HepG2 (cell line): ENCODE measurements around the gene TPGS1. TPM values are rescaled to one million over a fixed set of nuclear protein-coding genes. Genes with fewer than 3 reads are reported as not detected.

Experiments used
- CHCHD3 ChIP-seq: sonication (generic); formaldehyde crosslinking; IDR thresholded peaks from 2 replicates; pipeline ENCODE4 v1.8.0; 2022; ENCODE audit warnings: mild to moderate bottlenecking, missing genetic modification reagents, moderate library complexity
- HOXA7 ChIP-seq: sonication (generic); formaldehyde crosslinking; IDR thresholded peaks from 2 replicates; pipeline ENCODE4 v1.8.1; 2022; ENCODE audit warnings: mild to moderate bottlenecking, missing genetic modification reagents, moderate library complexity
- SOX13 ChIP-seq, 3 experiments: fragments of 450-650 bp in 1 of 3; sonication (generic) in 1 of 3; formaldehyde crosslinking in 1 of 3; IDR thresholded peaks in 2 of 3; conservative IDR thresholded peaks in 1 of 3; 2 replicates each; pipeline versions ENCODE4 v1.5.0 to v1.6.1; 2016 to 2020; ENCODE audit warnings: antibody characterized with exemption in 1 of 3, mild to moderate bottlenecking in 1 of 3, missing compliant biosample characterization in 1 of 3, missing genetic modification reagents in 1 of 3, moderate library complexity in 1 of 3
- TBX3 ChIP-seq: fragments of 450-650 bp; IDR thresholded peaks from 2 replicates; pipeline ENCODE4 v1.6.1; 2017; ENCODE audit warnings: antibody characterized with exemption, mild to moderate bottlenecking, inconsistent platforms, borderline replicate concordance
- ZIK1 ChIP-seq: sonication (generic); formaldehyde crosslinking; IDR thresholded peaks from 2 replicates; pipeline ENCODE4 v1.5.0; 2020; ENCODE audit warnings: mild to moderate bottlenecking, low read depth, missing genetic modification reagents, borderline replicate concordance
- ZKSCAN1 ChIP-seq: fragments of 150-350 bp; IDR thresholded peaks from 2 replicates; pipeline ENCODE4 v1.6.1; 2014; ENCODE audit warnings: low read length
- ZNF331 ChIP-seq: sonication (generic); formaldehyde crosslinking; IDR thresholded peaks from 2 replicates; pipeline ENCODE4 v1.4.0; 2020; ENCODE audit warnings: missing genetic modification reagents
- ZNF558 ChIP-seq: sonication (generic); formaldehyde crosslinking; IDR thresholded peaks from 2 replicates; pipeline ENCODE4 v1.9.0; 2022; ENCODE audit warnings: mild to moderate bottlenecking, missing genetic modification reagents, borderline replicate concordance
- ZNF570 ChIP-seq: sonication (generic); formaldehyde crosslinking; IDR thresholded peaks from 2 replicates; pipeline ENCODE4 v1.4.0; 2020; ENCODE audit warnings: mild to moderate bottlenecking, missing genetic modification reagents, borderline replicate concordance
- ZNF644 ChIP-seq: IDR thresholded peaks from 2 replicates; pipeline ENCODE4 v1.6.1; 2016; ENCODE audit warnings: low read depth
- ZNF790 ChIP-seq: sonication (generic); formaldehyde crosslinking; IDR thresholded peaks from 2 replicates; pipeline ENCODE4 v1.8.0; 2022; ENCODE audit warnings: missing genetic modification reagents, mild to moderate bottlenecking, borderline replicate concordance
- polyA plus RNA-seq, 8 experiments: library from polyadenylated mRNA; depleted of rRNA in 3 of 8; stranded (reverse) in 7 of 8; unstranded in 1 of 8; fragments of >200 nt; fragmentation: Illumina TruSeq in 4 of 8; extraction: Trizol in 4 of 8; gene quantifications; 2 replicates each; pipeline versions ENCODE4 v1.2.1 to v1.2.3, GENCODE V29; 2011 to 2016; ENCODE audit warnings: low read depth in 4 of 8, missing spikeins in 1 of 8, mixed read lengths in 1 of 8; ENCODE audit not compliant: insufficient read depth in 1 of 8
- total RNA-seq, 5 experiments: library from RNA; depleted of rRNA; stranded (reverse); fragments of >200 nt; fragmentation: Illumina TruSeq; extraction: Trizol; gene quantifications; 2 replicates each; pipeline ENCODE4 v1.2.3, GENCODE V29; 2016; ENCODE audit warnings: low read depth in 1 of 5
- TF ChIP-seq, protein P1 (sequence below): IDR thresholded peaks from 2 replicates; pipeline ENCODE4 v1.4.0; 2020; ENCODE audit warnings: mild to moderate bottlenecking, missing genetic modification reagents
- TF ChIP-seq, protein P2 (sequence below): sonication (generic); formaldehyde crosslinking; IDR thresholded peaks from 2 replicates; pipeline ENCODE4 v1.4.0; 2020; ENCODE audit warnings: mild to moderate bottlenecking, missing genetic modification reagents
- TF ChIP-seq, protein P3 (sequence below): sonication (generic); formaldehyde crosslinking; IDR thresholded peaks from 2 replicates; pipeline ENCODE4 v1.4.0; 2020; ENCODE audit warnings: missing genetic modification reagents, borderline replicate concordance
- TF ChIP-seq, protein P4 (sequence below): sonication (generic); formaldehyde crosslinking; IDR thresholded peaks from 2 replicates; pipeline ENCODE4 v1.5.0; 2020; ENCODE audit warnings: mild to moderate bottlenecking, missing genetic modification reagents

Gene TPGS1
- total and polyA plus RNA-seq, 2 of the 13 experiments (the other 11 are each of a cell fraction or from before 2014, with no cell fraction given): 1.1 to 6.2 TPM

DNA sequence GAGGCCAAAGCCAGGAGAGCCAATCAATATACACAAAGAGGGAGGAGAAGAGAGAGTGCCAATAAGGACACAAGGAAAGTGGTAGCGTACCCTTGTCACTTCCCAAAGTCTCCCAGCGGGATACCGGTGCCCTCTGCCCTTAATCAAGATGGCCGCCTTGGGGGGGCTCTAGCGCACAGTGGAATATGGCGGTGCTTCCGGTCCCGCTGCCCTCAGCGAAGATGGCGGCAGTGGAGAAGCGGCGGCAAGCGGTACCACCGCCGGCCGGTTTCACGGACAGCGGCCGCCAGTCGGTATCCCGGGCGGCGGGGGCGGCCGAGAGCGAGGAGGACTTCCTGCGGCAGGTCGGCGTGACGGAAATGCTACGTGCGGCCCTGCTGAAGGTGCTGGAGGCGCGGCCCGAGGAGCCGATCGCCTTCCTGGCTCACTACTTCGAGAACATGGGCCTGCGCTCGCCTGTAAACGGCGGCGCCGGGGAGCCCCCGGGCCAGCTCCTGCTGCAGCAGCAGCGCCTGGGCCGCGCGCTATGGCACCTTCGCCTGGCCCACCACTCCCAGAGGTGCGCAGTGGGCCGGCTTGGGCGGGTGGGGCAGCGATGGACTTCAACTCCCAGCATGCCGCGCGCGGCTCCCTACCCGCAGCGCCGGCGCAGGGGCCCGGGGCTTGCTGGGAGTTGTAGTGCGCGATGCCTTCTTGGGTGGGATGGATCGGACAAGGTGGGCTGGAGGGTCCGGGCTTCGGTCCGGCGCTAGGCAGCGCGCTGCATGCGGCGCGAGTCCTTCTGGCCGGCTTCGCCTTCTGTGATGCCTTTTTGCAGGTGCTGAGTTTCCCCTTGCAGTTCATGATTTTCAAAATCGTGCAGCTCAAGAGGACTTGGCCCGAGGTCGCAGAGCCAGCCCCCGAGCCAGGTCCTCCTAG lies at the start of gene TPGS1 (continued):
- no peak for TF ChIP-seq HOXA7 (CRISPR knock-in tag)
- TF ChIP-seq ZNF331 (CRISPR knock-in tag): no peak
- TF ChIP-seq ZNF644 (CRISPR knock-in tag): no peak
- TF ChIP-seq TBX3: no peak
- no peak for TF ChIP-seq ZKSCAN1
- TF ChIP-seq, protein P1, sequence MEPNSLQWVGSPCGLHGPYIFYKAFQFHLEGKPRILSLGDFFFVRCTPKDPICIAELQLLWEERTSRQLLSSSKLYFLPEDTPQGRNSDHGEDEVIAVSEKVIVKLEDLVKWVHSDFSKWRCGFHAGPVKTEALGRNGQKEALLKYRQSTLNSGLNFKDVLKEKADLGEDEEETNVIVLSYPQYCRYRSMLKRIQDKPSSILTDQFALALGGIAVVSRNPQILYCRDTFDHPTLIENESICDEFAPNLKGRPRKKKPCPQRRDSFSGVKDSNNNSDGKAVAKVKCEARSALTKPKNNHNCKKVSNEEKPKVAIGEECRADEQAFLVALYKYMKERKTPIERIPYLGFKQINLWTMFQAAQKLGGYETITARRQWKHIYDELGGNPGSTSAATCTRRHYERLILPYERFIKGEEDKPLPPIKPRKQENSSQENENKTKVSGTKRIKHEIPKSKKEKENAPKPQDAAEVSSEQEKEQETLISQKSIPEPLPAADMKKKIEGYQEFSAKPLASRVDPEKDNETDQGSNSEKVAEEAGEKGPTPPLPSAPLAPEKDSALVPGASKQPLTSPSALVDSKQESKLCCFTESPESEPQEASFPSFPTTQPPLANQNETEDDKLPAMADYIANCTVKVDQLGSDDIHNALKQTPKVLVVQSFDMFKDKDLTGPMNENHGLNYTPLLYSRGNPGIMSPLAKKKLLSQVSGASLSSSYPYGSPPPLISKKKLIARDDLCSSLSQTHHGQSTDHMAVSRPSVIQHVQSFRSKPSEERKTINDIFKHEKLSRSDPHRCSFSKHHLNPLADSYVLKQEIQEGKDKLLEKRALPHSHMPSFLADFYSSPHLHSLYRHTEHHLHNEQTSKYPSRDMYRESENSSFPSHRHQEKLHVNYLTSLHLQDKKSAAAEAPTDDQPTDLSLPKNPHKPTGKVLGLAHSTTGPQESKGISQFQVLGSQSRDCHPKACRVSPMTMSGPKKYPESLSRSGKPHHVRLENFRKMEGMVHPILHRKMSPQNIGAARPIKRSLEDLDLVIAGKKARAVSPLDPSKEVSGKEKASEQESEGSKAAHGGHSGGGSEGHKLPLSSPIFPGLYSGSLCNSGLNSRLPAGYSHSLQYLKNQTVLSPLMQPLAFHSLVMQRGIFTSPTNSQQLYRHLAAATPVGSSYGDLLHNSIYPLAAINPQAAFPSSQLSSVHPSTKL (CRISPR knock-in tag): no peak; the same call in 1 of the 2 replicates
- no peak for TF ChIP-seq ZNF570 (CRISPR knock-in tag)
- TF ChIP-seq CHCHD3 (CRISPR knock-in tag): no peak
- TF ChIP-seq, protein P2, sequence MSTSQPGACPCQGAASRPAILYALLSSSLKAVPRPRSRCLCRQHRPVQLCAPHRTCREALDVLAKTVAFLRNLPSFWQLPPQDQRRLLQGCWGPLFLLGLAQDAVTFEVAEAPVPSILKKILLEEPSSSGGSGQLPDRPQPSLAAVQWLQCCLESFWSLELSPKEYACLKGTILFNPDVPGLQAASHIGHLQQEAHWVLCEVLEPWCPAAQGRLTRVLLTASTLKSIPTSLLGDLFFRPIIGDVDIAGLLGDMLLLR: no peak; the same call in 1 of the 2 replicates
- no peak for TF ChIP-seq ZNF558 (CRISPR knock-in tag)
- TF ChIP-seq, protein P3, sequence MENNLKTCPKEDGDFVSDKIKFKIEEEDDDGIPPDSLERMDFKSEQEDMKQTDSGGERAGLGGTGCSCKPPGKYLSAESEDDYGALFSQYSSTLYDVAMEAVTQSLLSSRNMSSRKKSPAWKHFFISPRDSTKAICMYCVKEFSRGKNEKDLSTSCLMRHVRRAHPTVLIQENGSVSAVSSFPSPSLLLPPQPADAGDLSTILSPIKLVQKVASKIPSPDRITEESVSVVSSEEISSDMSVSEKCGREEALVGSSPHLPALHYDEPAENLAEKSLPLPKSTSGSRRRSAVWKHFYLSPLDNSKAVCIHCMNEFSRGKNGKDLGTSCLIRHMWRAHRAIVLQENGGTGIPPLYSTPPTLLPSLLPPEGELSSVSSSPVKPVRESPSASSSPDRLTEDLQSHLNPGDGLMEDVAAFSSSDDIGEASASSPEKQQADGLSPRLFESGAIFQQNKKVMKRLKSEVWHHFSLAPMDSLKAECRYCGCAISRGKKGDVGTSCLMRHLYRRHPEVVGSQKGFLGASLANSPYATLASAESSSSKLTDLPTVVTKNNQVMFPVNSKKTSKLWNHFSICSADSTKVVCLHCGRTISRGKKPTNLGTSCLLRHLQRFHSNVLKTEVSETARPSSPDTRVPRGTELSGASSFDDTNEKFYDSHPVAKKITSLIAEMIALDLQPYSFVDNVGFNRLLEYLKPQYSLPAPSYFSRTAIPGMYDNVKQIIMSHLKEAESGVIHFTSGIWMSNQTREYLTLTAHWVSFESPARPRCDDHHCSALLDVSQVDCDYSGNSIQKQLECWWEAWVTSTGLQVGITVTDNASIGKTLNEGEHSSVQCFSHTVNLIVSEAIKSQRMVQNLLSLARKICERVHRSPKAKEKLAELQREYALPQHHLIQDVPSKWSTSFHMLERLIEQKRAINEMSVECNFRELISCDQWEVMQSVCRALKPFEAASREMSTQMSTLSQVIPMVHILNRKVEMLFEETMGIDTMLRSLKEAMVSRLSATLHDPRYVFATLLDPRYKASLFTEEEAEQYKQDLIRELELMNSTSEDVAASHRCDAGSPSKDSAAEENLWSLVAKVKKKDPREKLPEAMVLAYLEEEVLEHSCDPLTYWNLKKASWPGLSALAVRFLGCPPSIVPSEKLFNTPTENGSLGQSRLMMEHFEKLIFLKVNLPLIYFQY (CRISPR knock-in tag): no peak
- TF ChIP-seq, protein P4, sequence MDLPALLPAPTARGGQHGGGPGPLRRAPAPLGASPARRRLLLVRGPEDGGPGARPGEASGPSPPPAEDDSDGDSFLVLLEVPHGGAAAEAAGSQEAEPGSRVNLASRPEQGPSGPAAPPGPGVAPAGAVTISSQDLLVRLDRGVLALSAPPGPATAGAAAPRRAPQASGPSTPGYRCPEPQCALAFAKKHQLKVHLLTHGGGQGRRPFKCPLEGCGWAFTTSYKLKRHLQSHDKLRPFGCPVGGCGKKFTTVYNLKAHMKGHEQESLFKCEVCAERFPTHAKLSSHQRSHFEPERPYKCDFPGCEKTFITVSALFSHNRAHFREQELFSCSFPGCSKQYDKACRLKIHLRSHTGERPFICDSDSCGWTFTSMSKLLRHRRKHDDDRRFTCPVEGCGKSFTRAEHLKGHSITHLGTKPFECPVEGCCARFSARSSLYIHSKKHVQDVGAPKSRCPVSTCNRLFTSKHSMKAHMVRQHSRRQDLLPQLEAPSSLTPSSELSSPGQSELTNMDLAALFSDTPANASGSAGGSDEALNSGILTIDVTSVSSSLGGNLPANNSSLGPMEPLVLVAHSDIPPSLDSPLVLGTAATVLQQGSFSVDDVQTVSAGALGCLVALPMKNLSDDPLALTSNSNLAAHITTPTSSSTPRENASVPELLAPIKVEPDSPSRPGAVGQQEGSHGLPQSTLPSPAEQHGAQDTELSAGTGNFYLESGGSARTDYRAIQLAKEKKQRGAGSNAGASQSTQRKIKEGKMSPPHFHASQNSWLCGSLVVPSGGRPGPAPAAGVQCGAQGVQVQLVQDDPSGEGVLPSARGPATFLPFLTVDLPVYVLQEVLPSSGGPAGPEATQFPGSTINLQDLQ (CRISPR knock-in tag): no peak
- no peak for TF ChIP-seq ZIK1
- TF ChIP-seq SOX13 (IDR thresholded peaks at IDR 0.05): no peak
- peak in 1 of 2 experiments; percentile 73; a peak in 1 of 4 replicates for TF ChIP-seq SOX13 (CRISPR knock-in tag; conservative IDR thresholded peaks at IDR 0.05 in 1 of 2, IDR thresholded peaks at IDR 0.05 in 1 of 2)
- TF ChIP-seq ZNF790 (CRISPR knock-in tag): peak; percentile 65; the same call in 1 of the 2 replicates
